ENCODE data around the gene SMIM41. TPM values are rescaled to one million over a fixed set of nuclear protein-coding genes. Genes with fewer than 3 reads are reported as not detected.

Gene SMIM41
- total and polyA plus RNA-seq, 7 donors, result 0.41 to 5.7 (median 0.88) TPM; not detected in 3

DNA sequence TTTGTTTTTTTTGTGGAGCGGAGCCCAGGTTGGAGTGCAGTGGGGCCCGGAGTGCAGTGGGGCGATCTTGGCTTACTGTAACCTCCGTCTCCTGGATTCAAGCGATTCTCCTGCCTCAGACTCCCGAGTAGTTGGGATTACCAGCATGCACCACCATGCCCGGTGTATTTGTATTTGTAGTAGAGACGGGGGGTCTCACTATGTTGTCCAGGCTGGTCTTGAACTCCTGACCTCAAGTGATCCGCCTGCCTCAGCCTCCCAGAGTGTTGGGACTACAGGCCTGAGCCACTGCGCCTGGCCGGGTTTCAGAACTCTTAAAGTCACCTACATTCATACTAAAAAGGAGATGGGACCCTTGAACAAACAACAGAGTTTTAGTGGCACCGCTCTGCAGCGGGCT, 59.6 kb downstream of the SMIM41 start:
- no peaks in the 10 kb centered on the region for H3K27me3 ChIP-seq
- intact Hi-C loops (cut with DNase I), result no loop called here
- TF ChIP-seq, protein P1, sequence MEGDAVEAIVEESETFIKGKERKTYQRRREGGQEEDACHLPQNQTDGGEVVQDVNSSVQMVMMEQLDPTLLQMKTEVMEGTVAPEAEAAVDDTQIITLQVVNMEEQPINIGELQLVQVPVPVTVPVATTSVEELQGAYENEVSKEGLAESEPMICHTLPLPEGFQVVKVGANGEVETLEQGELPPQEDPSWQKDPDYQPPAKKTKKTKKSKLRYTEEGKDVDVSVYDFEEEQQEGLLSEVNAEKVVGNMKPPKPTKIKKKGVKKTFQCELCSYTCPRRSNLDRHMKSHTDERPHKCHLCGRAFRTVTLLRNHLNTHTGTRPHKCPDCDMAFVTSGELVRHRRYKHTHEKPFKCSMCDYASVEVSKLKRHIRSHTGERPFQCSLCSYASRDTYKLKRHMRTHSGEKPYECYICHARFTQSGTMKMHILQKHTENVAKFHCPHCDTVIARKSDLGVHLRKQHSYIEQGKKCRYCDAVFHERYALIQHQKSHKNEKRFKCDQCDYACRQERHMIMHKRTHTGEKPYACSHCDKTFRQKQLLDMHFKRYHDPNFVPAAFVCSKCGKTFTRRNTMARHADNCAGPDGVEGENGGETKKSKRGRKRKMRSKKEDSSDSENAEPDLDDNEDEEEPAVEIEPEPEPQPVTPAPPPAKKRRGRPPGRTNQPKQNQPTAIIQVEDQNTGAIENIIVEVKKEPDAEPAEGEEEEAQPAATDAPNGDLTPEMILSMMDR (IDR thresholded peaks at IDR 0.05), result no peak
- TF ChIP-seq POLR2AphosphoS5 (IDR thresholded peaks at IDR 0.05), result no peak
- no peak for TF ChIP-seq EP300 (IDR thresholded peaks at IDR 0.05)
- TF ChIP-seq POLR2A (IDR thresholded peaks at IDR 0.05), result no peak
- H3K4me3 ChIP-seq, result no peak overlapping the region
- DNase-seq, result no peak
- 77 to 89% methylated on average over 13 of the region's 13 CpGs for WGBS, 2 donors
- no peak overlapping the region for H3K27ac ChIP-seq
- no peaks in the 10 kb centered on the region for H3K9me3 ChIP-seq
- H3K36me3 ChIP-seq, result no peaks in the 10 kb centered on the region
- H3K4me1 ChIP-seq, result no peaks in the 10 kb centered on the region

DNA sequence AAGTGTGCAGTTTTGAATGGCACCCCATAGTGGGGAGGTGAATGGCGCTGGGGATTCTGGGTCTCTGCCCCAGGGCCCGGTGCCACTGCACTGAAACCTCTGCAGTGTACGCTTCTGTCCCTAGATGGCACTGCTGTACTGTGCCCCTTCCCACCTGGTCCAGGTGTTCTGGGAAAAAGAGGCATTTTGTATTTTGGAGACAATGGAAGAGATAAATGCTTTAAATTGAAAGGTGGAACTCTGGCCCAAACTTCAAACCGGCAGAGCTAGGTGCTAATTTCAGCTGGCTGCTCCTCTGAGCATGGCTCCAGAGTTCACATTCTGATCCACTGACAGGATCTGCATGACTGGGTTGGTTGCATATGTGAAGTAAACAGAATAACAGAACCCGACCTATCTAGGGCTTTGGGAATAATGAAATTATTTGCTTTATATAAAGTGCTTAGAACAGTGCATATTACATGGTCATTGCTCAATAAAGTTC, 60.1 kb downstream of the SMIM41 start:
- intact Hi-C loops (cut with DNase I), result no loop called here
- H3K9me3 ChIP-seq, result no peaks in the 10 kb centered on the region
- whole genome bisulfite sequencing, 2 donors, result 7 to 30% methylated on average over 5 of the region's 5 CpGs
- no peaks in the 10 kb centered on the region for H3K36me3 ChIP-seq
- H3K4me3 ChIP-seq, result no peak overlapping the region
- no peak for TF ChIP-seq EP300 (IDR thresholded peaks at IDR 0.05)
- TF ChIP-seq, protein P1 (IDR thresholded peaks at IDR 0.05), result peak in 2 of 4 experiments; percentile 10 to 35
- DNase-seq, result no peak
- no peaks in the 10 kb centered on the region for H3K4me1 ChIP-seq
- H3K27me3 ChIP-seq, result no peaks in the 10 kb centered on the region
- H3K27ac ChIP-seq, result no peak overlapping the region

DNA sequence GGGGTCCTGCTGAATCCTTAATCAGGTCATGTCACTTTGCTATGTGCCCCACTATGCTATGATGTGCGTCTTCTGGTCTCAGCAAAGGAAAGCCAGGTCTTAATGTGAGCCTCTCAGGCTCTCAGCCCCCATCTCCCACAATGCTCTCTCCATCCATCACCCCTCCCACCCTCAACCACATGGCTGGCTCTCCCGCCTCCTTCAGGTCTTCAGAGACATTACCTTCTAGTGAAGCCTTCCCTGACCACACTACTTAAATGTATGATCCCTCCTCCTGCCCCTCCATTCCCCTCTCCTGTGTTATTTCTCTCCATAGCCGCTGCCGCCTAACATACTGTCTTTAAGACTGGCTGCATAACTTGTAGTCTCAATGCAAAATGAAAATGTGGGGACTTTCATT, 61.8 kb downstream of the SMIM41 start:
- H3K4me1 ChIP-seq, result peaks cover 0 to 1% (median 0%) of the 10 kb centered on the region in 4 donors
- no peak overlapping the region for H3K27ac ChIP-seq
- no peak for TF ChIP-seq POLR2AphosphoS5 (IDR thresholded peaks at IDR 0.05)
- TF ChIP-seq POLR2A (IDR thresholded peaks at IDR 0.05), result no peak
- TF ChIP-seq, protein P1 (IDR thresholded peaks at IDR 0.05), result no peak
- TF ChIP-seq EP300 (IDR thresholded peaks at IDR 0.05), result no peak
- 91 to 95% methylated on average over 4 of the region's 4 CpGs for WGBS, 2 donors
- no peaks in the 10 kb centered on the region for H3K36me3 ChIP-seq
- H3K27me3 ChIP-seq, result no peaks in the 10 kb centered on the region
- intact Hi-C loops (cut with DNase I), result no loop called here
- no peaks in the 10 kb centered on the region for H3K9me3 ChIP-seq
- H3K4me3 ChIP-seq, result no peak overlapping the region
- no peak for DNase-seq

DNA sequence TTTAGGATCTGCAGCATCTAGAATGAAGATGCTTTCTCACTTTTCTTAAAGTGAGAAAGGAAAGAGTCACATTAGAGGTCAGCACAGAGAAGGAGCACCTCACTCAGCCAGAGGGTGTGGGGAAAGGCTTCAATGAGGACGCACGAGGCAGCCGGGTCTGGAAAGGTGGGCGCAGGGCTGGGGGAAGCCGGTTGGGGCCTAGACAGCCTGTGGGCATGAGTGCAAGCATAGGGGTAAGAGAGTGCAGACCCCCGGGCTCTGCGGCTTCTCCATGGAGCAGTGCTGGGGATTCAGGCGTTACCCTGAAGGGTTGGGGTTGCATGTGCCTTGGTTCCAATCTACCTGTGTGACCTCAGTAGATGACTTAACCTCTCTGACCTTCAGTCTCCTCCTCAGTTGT, 62.4 kb downstream of the SMIM41 start:
- intact Hi-C loops (cut with DNase I), result no loop called here

More for the DNA sequence above, 62.4 kb downstream of the SMIM41 start:
- Histone ChIP-seq H3K4me3 (no peak overlapping the region), H3K36me3 (no peaks in the 10 kb centered on the region), H3K27ac (no peak overlapping the region), H3K27me3 (no peaks in the 10 kb centered on the region), H3K4me1 (peaks cover 0 to 7% (median 5%) of the 10 kb centered on the region in 4 donors), H3K9me3 (no peaks in the 10 kb centered on the region)
- TF ChIP-seq POLR2A (IDR thresholded peaks at IDR 0.05) (no peak), EP300 (IDR thresholded peaks at IDR 0.05) (no peak), POLR2AphosphoS5 (IDR thresholded peaks at IDR 0.05) (no peak)
- TF ChIP-seq, protein P1 (IDR thresholded peaks at IDR 0.05), result no peak
- WGBS, 2 donors, result 92 to 93% methylated on average over 8 of the region's 8 CpGs
- no peak for DNase-seq

All from sigmoid colon (tissue), 7 donors.